Hepatocyte (in vitro differentiated cells): ENCODE measurements around the gene PXMP2.

Experiments
- EZH2 ChIP-seq: fragments of 200-600 bp; sonication (generic); IDR thresholded peaks from 2 replicates; pipeline ENCODE4 v1.6.1; 2016; ENCODE audit warnings: antibody characterized with exemption, mild to moderate bottlenecking, borderline replicate concordance
- TF ChIP-seq, protein P1 (sequence below): fragments of 200-600 bp; sonication (generic); IDR thresholded peaks from 2 replicates; pipeline ENCODE4 v1.5.1; 2016; ENCODE audit warnings: antibody characterized with exemption, mild to moderate bottlenecking; ENCODE audit not compliant: poor library complexity

DNA sequence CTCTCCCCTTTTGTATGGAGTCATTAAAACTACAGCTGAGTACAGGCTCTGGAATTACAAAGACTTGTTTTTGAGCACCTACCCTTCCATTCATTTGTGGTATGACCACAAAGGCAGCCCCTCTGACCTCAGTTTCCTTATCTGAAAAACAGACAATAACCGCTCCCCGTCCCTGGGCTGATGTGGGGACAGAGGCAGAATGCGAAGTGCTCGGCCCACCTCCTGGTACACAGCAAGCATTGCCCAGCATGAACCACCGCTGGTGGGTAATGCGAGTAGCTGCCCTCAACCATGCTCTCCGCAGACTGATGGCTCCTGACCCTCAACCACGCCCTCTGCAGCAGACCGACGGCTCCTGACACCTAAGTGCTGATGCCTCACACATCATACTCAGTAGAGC lies 46.5 kb upstream of the PXMP2 start:
- TF ChIP-seq, protein P1, sequence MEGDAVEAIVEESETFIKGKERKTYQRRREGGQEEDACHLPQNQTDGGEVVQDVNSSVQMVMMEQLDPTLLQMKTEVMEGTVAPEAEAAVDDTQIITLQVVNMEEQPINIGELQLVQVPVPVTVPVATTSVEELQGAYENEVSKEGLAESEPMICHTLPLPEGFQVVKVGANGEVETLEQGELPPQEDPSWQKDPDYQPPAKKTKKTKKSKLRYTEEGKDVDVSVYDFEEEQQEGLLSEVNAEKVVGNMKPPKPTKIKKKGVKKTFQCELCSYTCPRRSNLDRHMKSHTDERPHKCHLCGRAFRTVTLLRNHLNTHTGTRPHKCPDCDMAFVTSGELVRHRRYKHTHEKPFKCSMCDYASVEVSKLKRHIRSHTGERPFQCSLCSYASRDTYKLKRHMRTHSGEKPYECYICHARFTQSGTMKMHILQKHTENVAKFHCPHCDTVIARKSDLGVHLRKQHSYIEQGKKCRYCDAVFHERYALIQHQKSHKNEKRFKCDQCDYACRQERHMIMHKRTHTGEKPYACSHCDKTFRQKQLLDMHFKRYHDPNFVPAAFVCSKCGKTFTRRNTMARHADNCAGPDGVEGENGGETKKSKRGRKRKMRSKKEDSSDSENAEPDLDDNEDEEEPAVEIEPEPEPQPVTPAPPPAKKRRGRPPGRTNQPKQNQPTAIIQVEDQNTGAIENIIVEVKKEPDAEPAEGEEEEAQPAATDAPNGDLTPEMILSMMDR = no peak
- no peak for TF ChIP-seq EZH2
